SK-N-SH (cell line): Measurements from ENCODE around the gene TMX2. TPM values are rescaled to one million over a fixed set of nuclear protein-coding genes. Genes with fewer than 3 reads are reported as not detected.

Experiments
- CTCF ChIA-PET: fragments of 300-600, 350-600 bp; formaldehyde crosslinking; extraction: SDS; loops from one replicate; lab custom pipeline; 2021; lab: Yijun Ruan, JAX
- POLR2A ChIA-PET: fragments of 350-600 bp; sonication (Branson Sonifier 250); formaldehyde crosslinking; extraction: SDS; loops from one replicate; lab custom pipeline; 2020; ENCODE audit warnings: antibody characterized with exemption, inconsistent platforms; lab: Yijun Ruan, JAX
- DNase-seq: peaks from one replicate; pipeline ENCODE4 v3.0.0; 2012
- H2AFZ ChIP-seq: fragments of 200-600 bp; sonication (generic); 2 replicates; pipeline ENCODE4 v1.8.1; 2016; ENCODE audit warnings: antibody characterized with exemption, mild to moderate bottlenecking, low read depth
- H3F3A ChIP-seq: fragments of 200-600 bp; sonication (generic); replicated peaks from 2 replicates; pipeline ENCODE3; 2016; ENCODE audit warnings: antibody characterized with exemption, mild to moderate bottlenecking; ENCODE audit not compliant: insufficient read depth
- H3K27ac ChIP-seq, 2 experiments: fragments of 200-500 bp in 1 of 2; fragments of 200-600 bp in 1 of 2; sonication (Bioruptor generic) in 1 of 2; sonication (generic), shearing (Covaris generic) in 1 of 2; 2 replicates each; pipeline versions ENCODE4 v1.5.1 to v1.6.1; 2014 to 2016; ENCODE audit warnings: low read depth in 2 of 2, inconsistent platforms in 1 of 2, low read length in 1 of 2, mild to moderate bottlenecking in 1 of 2, mixed read lengths in 1 of 2
- H3K27me3 ChIP-seq: fragments of 200-600 bp; sonication (generic), shearing (Covaris generic); 2 replicates; pipeline ENCODE4 v1.6.1; 2016; ENCODE audit warnings: mixed run types; ENCODE audit not compliant: insufficient read depth
- H3K36me3 ChIP-seq, 2 experiments: fragments of 200-500 bp in 1 of 2; fragments of 200-600 bp in 1 of 2; sonication (Bioruptor generic) in 1 of 2; sonication (generic) in 1 of 2; replicated peaks in 1 of 2; 2 replicates each; pipeline versions ENCODE3 to v1.5.1; 2014 to 2016; ENCODE audit warnings: low read length in 1 of 2, mild to moderate bottlenecking in 1 of 2; ENCODE audit not compliant: insufficient read depth in 2 of 2, control insufficient read depth in 1 of 2
- H3K4me1 ChIP-seq, 2 experiments: fragments of 200-500 bp in 1 of 2; fragments of 200-600 bp in 1 of 2; sonication (Bioruptor generic) in 1 of 2; sonication (generic), shearing (Covaris generic) in 1 of 2; 2 replicates each; pipeline versions ENCODE4 v1.5.1 to v1.6.1; 2014 to 2016; ENCODE audit warnings: low read depth in 1 of 2, low read length in 1 of 2, mixed run types in 1 of 2; ENCODE audit not compliant: insufficient read depth in 2 of 2, control insufficient read depth in 1 of 2
- H3K4me2 ChIP-seq: fragments of 200-600 bp; sonication (generic), shearing (Covaris generic); 2 replicates; pipeline ENCODE4 v1.6.1; 2017; ENCODE audit warnings: mixed run types
- H3K4me3 ChIP-seq, 2 experiments: fragments of 200-500 bp in 1 of 2; fragments of 200-600 bp in 1 of 2; sonication (Bioruptor generic) in 1 of 2; sonication (generic), shearing (Covaris generic) in 1 of 2; 2 replicates each; pipeline versions ENCODE4 v1.5.1 to v1.8.1; 2014 to 2016; ENCODE audit warnings: low read depth in 2 of 2, inconsistent platforms in 1 of 2, low read length in 1 of 2, mild to moderate bottlenecking in 1 of 2, mixed read lengths in 1 of 2, moderate library complexity in 1 of 2
- H3K79me2 ChIP-seq: fragments of 200-600 bp; sonication (generic); 2 replicates; pipeline ENCODE4 v1.8.1; 2017; ENCODE audit warnings: mild to moderate bottlenecking; ENCODE audit not compliant: insufficient read depth
- H3K9ac ChIP-seq: fragments of 200-600 bp; sonication (generic); 2 replicates; pipeline ENCODE4 v1.6.1; 2017; ENCODE audit warnings: mixed run types
- H3K9me2 ChIP-seq: fragments of 200-600 bp; sonication (generic); 2 replicates; pipeline ENCODE4 v1.6.1; 2017; ENCODE audit warnings: mixed run types
- H3K9me3 ChIP-seq: fragments of 200-600 bp; sonication (generic); 2 replicates; pipeline ENCODE4 v1.6.1; 2017; ENCODE audit warnings: mixed run types, mild to moderate bottlenecking, moderate library complexity
- H4K20me1 ChIP-seq: fragments of 200-600 bp; sonication (generic); 2 replicates; pipeline ENCODE4 v1.6.1; 2017; ENCODE audit warnings: mild to moderate bottlenecking, mixed run types; ENCODE audit not compliant: insufficient read depth
- CHD2 ChIP-seq: fragments of 150-350 bp; IDR thresholded peaks from 2 replicates; pipeline ENCODE4 v1.6.1; 2018; ENCODE audit warnings: low read length; ENCODE audit not compliant: partially characterized antibody
- EZH2phosphoT487 ChIP-seq: fragments of 200-600 bp; sonication (generic); IDR thresholded peaks from 2 replicates; pipeline ENCODE4 v1.6.1; 2017; ENCODE audit warnings: low read depth, mixed run types, mild to moderate bottlenecking, antibody characterized with exemption, moderate library complexity, borderline replicate concordance
- FOXM1 ChIP-seq: IDR thresholded peaks from 2 replicates; pipeline ENCODE4 v1.4.0; 2012; ENCODE audit warnings: low read depth, mild to moderate bottlenecking
- GABPA ChIP-seq: IDR thresholded peaks from 2 replicates; pipeline ENCODE4 v1.4.0; 2012; ENCODE audit warnings: low read depth, mild to moderate bottlenecking
- GATA2 ChIP-seq: sonication (generic); formaldehyde crosslinking; IDR thresholded peaks from 2 replicates; pipeline ENCODE4 v1.5.0; 2020; ENCODE audit warnings: mild to moderate bottlenecking, missing genetic modification reagents
- MAX ChIP-seq: IDR thresholded peaks from 2 replicates; pipeline ENCODE4 v1.4.0; 2012; ENCODE audit warnings: low read depth
- MEF2A ChIP-seq: IDR thresholded peaks from 2 replicates; pipeline ENCODE4 v1.4.0; 2012; ENCODE audit warnings: low read depth, borderline replicate concordance
- MXI1 ChIP-seq: IDR thresholded peaks from 2 replicates; pipeline ENCODE4 v1.6.1; 2012; ENCODE audit warnings: mild to moderate bottlenecking, low read depth, low read length, improper control_type of control experiment
- NFIC ChIP-seq: IDR thresholded peaks from 2 replicates; pipeline ENCODE4 v1.4.0; 2012; ENCODE audit warnings: borderline replicate concordance
- POLR2AphosphoS5 ChIP-seq: IDR thresholded peaks from 2 replicates; pipeline ENCODE4 v1.6.1; 2012; ENCODE audit warnings: low read depth, low read length
- RCOR1 ChIP-seq: fragments of 150-350 bp; IDR thresholded peaks from 2 replicates; pipeline ENCODE4 v1.6.1; 2017; ENCODE audit warnings: antibody characterized with exemption, low read length
- RFX5 ChIP-seq: IDR thresholded peaks from 2 replicates; pipeline ENCODE4 v1.6.1; 2012; ENCODE audit warnings: mild to moderate bottlenecking, improper control_type of control experiment, low read length
- RXRA ChIP-seq: IDR thresholded peaks from 2 replicates; pipeline ENCODE4 v1.4.0; 2012; ENCODE audit warnings: low read depth, mild to moderate bottlenecking, borderline replicate concordance
- SMC3 ChIP-seq: IDR thresholded peaks from 2 replicates; pipeline ENCODE4 v1.6.1; 2012; ENCODE audit warnings: low read depth, low read length, improper control_type of control experiment
- TAF1 ChIP-seq: IDR thresholded peaks from 2 replicates; pipeline ENCODE4 v1.6.1; 2012; ENCODE audit warnings: low read depth, mild to moderate bottlenecking, low read length, moderate library complexity, borderline replicate concordance
- TEAD4 ChIP-seq: IDR thresholded peaks from 2 replicates; pipeline ENCODE4 v1.4.0; 2012; ENCODE audit warnings: mild to moderate bottlenecking, borderline replicate concordance; ENCODE audit not compliant: insufficient read depth
- USF2 ChIP-seq: fragments of 150-350 bp; IDR thresholded peaks from 2 replicates; pipeline ENCODE4 v1.6.1; 2017; ENCODE audit warnings: antibody characterized with exemption, low read length, low read depth, borderline replicate concordance
- WGBS: methylation state at CpG from one replicate; pipeline ENCODE4 v1.1.6; 2017; ENCODE audit warnings: low lambda C conversion rate; 5-methylcytosine and 5-hydroxymethylcytosine counted together
- polyA plus RNA-seq, 3 experiments: library from polyadenylated mRNA; depleted of rRNA; stranded (reverse); fragments of >200 nt; gene quantifications; 2 replicates each; pipeline ENCODE4 v1.2.3, GENCODE V29; 2012
- TF ChIP-seq, protein P1 (sequence below): fragments of 200-600 bp; sonication (generic); IDR thresholded peaks from 2 replicates; pipeline ENCODE4 v1.6.1; 2017; ENCODE audit warnings: antibody characterized with exemption, mild to moderate bottlenecking, moderate library complexity
- TF ChIP-seq, protein P2 (sequence below): IDR thresholded peaks from 2 replicates; pipeline ENCODE4; 2012
- TF ChIP-seq, protein P3 (sequence below): IDR thresholded peaks from 2 replicates; pipeline ENCODE4 v1.4.0; 2012; ENCODE audit warnings: low read depth, borderline replicate concordance
- TF ChIP-seq, protein P4 (sequence below): fragments of 150-350 bp; IDR thresholded peaks from 2 replicates; pipeline ENCODE4 v1.6.1; 2016; ENCODE audit warnings: mild to moderate bottlenecking, low read depth, low read length

Gene TMX2
- polyA plus RNA-seq, 1 of the 3 experiments (the other 2 are of a cell fraction), result 88.6 TPM

- CTCF ChIA-PET, result interaction anchor here (0.9 to 1.9 kb wide), 3 partner anchors 10 to 125 kb away, joined by 3 to 5 read pairs (median 4); partner anchors contain the start of gene UBE2L6
- Histone ChIP-seq H3K9me3 (no peaks in the 10 kb centered on the region), H3K9me2 (no peaks in the 10 kb centered on the region), H3K4me2 (no peak overlapping the region), H3K27ac (no peak overlapping the region), H4K20me1 (peaks cover 27% of the 10 kb centered on the region), H3K36me3 (peaks cover 38 to 56% of the 10 kb centered on the region in 2 experiments), H3K79me2 (peaks cover 98% of the 10 kb centered on the region), H3K4me1 (no peaks in the 10 kb centered on the region; a peak in 1 of 4 replicates), H3K27me3 (no peaks in the 10 kb centered on the region), H3K9ac (no peak overlapping the region), H2AFZ (no peak overlapping the region)
- POLR2A ChIA-PET, result no interaction called here
- no peak for DNase-seq
- WGBS, result 94% methylated on average over 3 of the region's 3 CpGs
- TF ChIP-seq MXI1, result no peak
- no peak for TF ChIP-seq RFX5
- TF ChIP-seq USF2, result no peak
- TF ChIP-seq, all 33 proteins: peak for 0
- H3F3A ChIP-seq, result peaks cover 2% of the 10 kb centered on the region
- H3K4me3 ChIP-seq, result no peak overlapping the region
Measured at GRCh38 chr11:57675176-57675941, 37.0 kb upstream of the TMX2 start.

DNA sequence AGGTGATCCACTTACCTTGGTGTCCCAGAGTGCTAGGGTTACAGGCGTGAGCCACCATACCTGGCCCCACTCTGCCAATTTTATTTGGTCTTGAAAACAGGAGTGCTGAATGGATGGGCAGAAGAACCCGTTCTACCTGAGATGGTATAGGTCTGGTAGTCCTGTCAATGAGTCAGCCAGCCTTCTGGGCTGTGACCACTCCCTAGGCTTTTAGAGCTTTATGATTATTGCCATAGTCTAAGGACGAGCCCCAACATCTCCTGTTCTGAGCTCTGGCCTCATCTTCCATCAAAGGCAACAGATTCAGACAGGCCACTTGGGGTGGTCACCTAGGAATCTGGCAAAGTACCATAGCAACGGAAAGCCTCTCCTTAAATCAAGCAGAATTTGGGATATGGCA lies 33.0 kb upstream of the TMX2 start:
- CTCF ChIA-PET, result interaction anchor here (0.6 kb wide), 1 partner anchor 11 kb away, joined by 3 read pairs; no protein-coding TSS in a partner anchor
- H3K9ac ChIP-seq, result no peak overlapping the region

More for the DNA sequence above, 33.0 kb upstream of the TMX2 start:
- Histone ChIP-seq H3K27ac (no peak overlapping the region), H3K4me1 (no peaks in the 10 kb centered on the region; a peak in 1 of 4 replicates), H3K36me3 (peaks cover 30 to 53% of the 10 kb centered on the region in 2 experiments), H3K4me2 (no peak overlapping the region), H3K9me3 (no peaks in the 10 kb centered on the region), H3K9me2 (no peaks in the 10 kb centered on the region), H3K79me2 (peaks cover 99% of the 10 kb centered on the region), H3K27me3 (no peaks in the 10 kb centered on the region), H3F3A (no peaks in the 10 kb centered on the region), H2AFZ (no peak overlapping the region), H3K4me3 (no peak overlapping the region), H4K20me1 (peaks cover 47% of the 10 kb centered on the region)
- TF ChIP-seq POLR2AphosphoS5 (no peak), MAX (no peak), NFIC (no peak), EZH2phosphoT487 (no peak), FOXM1 (no peak), TEAD4 (no peak), SMC3 (no peak), MXI1 (no peak), TAF1 (no peak), RXRA (no peak), RCOR1 (no peak), GATA2 (CRISPR knock-in tag) (no peak), GABPA (no peak), MEF2A (no peak), CHD2 (no peak)
- TF ChIP-seq, protein P1, sequence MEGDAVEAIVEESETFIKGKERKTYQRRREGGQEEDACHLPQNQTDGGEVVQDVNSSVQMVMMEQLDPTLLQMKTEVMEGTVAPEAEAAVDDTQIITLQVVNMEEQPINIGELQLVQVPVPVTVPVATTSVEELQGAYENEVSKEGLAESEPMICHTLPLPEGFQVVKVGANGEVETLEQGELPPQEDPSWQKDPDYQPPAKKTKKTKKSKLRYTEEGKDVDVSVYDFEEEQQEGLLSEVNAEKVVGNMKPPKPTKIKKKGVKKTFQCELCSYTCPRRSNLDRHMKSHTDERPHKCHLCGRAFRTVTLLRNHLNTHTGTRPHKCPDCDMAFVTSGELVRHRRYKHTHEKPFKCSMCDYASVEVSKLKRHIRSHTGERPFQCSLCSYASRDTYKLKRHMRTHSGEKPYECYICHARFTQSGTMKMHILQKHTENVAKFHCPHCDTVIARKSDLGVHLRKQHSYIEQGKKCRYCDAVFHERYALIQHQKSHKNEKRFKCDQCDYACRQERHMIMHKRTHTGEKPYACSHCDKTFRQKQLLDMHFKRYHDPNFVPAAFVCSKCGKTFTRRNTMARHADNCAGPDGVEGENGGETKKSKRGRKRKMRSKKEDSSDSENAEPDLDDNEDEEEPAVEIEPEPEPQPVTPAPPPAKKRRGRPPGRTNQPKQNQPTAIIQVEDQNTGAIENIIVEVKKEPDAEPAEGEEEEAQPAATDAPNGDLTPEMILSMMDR, result no peak
- TF ChIP-seq, protein P2, sequence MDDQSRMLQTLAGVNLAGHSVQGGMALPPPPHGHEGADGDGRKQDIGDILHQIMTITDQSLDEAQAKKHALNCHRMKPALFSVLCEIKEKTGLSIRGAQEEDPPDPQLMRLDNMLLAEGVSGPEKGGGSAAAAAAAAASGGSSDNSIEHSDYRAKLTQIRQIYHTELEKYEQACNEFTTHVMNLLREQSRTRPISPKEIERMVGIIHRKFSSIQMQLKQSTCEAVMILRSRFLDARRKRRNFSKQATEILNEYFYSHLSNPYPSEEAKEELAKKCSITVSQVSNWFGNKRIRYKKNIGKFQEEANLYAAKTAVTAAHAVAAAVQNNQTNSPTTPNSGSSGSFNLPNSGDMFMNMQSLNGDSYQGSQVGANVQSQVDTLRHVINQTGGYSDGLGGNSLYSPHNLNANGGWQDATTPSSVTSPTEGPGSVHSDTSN, result no peak
- TF ChIP-seq, protein P3, sequence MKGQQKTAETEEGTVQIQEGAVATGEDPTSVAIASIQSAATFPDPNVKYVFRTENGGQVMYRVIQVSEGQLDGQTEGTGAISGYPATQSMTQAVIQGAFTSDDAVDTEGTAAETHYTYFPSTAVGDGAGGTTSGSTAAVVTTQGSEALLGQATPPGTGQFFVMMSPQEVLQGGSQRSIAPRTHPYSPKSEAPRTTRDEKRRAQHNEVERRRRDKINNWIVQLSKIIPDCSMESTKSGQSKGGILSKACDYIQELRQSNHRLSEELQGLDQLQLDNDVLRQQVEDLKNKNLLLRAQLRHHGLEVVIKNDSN, result no peak
- TF ChIP-seq, protein P4, sequence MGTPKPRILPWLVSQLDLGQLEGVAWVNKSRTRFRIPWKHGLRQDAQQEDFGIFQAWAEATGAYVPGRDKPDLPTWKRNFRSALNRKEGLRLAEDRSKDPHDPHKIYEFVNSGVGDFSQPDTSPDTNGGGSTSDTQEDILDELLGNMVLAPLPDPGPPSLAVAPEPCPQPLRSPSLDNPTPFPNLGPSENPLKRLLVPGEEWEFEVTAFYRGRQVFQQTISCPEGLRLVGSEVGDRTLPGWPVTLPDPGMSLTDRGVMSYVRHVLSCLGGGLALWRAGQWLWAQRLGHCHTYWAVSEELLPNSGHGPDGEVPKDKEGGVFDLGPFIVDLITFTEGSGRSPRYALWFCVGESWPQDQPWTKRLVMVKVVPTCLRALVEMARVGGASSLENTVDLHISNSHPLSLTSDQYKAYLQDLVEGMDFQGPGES, result no peak
- WGBS, result 96% methylated on average over 3 of the region's 4 CpGs
- no peak for DNase-seq
- POLR2A ChIA-PET, result no interaction called here
